Left ventricle myocardium inferior (tissue), 1 donor: ENCODE results near the gene TRIP6. TPM values are rescaled to one million over a fixed set of nuclear protein-coding genes. Genes with fewer than 3 reads are reported as not detected.

Experiments used
- DNase-seq: peaks from one replicate; pipeline ENCODE4 v3.0.0-alpha.2; 2020
- H3K27ac ChIP-seq: fragments of 200-600 bp; replicated peaks from 2 replicates; pipeline ENCODE4 v1.8.0; 2021
- H3K27me3 ChIP-seq: fragments of 200-600 bp; 2 replicates; pipeline ENCODE4 v1.8.0; 2021; ENCODE audit warnings: low read depth
- H3K36me3 ChIP-seq: fragments of 200-600 bp; 2 replicates; pipeline ENCODE4 v1.8.0; 2021
- H3K4me1 ChIP-seq: fragments of 200-600 bp; 2 replicates; pipeline ENCODE4 v1.8.0; 2021
- H3K4me3 ChIP-seq: fragments of 200-600 bp; 2 replicates; pipeline ENCODE4 v1.8.0; 2021; ENCODE audit warnings: mild to moderate bottlenecking, moderate library complexity
- H3K9me3 ChIP-seq: fragments of 200-600 bp; replicated peaks from 2 replicates; pipeline ENCODE4 v1.8.0; 2021
- CTCF ChIP-seq: fragments of 200-600 bp; IDR thresholded peaks from 2 replicates; pipeline ENCODE4 v1.8.0; 2021; ENCODE audit warnings: antibody characterized with exemption, mild to moderate bottlenecking, borderline replicate concordance
- intact Hi-C: fragments of 100-400 bp; cut with micrococcal nuclease; formaldehyde crosslinking; loops from one replicate; pipeline ENCODE4 v1.11.0; 2022
- total RNA-seq: library from RNA; stranded (reverse); fragmentation: NEBNext Ultra II Directional; extraction: Animal tissue kit (Norgen Biotek cat#: 25700); gene quantifications from one replicate; pipeline ENCODE4 v1.2.1, GENCODE V29; 2021
- donor health status: DM: no; HTN: yes; CAD: no; lungs with severe emphysema.

TRIP6 gene
- total RNA-seq, 1 donor from 2014 or later = 11.7 TPM

DNA sequence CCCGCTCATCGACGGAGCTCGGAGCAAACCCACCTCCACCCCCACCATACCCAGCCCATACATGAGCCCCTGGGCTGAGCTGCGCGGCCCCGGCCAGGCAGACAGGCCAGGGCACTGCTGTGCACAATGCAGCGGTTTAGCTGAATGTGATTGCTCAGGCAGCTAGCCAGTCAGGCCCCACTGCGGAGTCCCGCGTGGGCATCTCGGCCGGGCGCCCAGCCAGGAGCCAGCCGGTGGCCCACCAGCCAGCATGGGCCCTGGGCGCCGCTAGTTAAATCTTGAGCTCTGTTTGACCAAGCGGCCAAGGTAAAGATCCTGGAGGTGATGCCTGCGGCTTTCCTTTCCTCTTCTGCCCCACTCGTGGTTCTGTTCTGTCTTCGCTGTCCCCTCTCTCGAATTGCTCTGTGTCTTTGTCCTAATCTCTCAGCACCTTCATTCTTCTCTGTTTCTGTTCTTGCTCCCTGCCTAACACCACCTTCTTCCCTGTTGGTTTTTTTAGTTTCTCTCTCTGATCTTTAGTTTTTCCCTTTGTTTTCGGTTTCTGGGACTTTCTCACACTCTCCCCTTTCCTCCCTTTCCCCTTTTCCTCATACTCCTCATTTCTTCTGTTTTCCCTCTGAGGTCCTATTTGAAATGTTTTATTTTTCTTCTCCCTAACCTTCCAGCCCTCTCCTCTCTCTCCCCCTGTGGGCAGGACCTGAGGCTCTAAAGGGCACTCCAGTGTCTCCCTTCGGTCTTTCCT is 15.8 kb downstream of the TRIP6 start:
- Histone ChIP-seq H3K27me3 (no peaks in the 10 kb centered on the region), H3K27ac (no peak overlapping the region), H3K36me3 (peaks cover 87% of the 10 kb centered on the region), H3K9me3 (no peaks in the 10 kb centered on the region), H3K4me1 (peaks cover 36% of the 10 kb centered on the region), H3K4me3 (no peak overlapping the region)
- TF ChIP-seq CTCF = no peak
- DNase-seq = no peak
- intact Hi-C loops = no loop called here

- H3K27me3 ChIP-seq = no peaks in the 10 kb centered on the region
- H3K9me3 ChIP-seq = no peaks in the 10 kb centered on the region
- no peak for DNase-seq
- H3K4me1 ChIP-seq = peaks cover 33% of the 10 kb centered on the region
- H3K4me3 ChIP-seq = no peak overlapping the region
- no peak overlapping the region for H3K27ac ChIP-seq
- peaks cover 81% of the 10 kb centered on the region for H3K36me3 ChIP-seq
- no peak for TF ChIP-seq CTCF
- intact Hi-C loops = no loop called here
Observed at GRCh38 chr7:100884736-100885439, 17.7 kb downstream of the TRIP6 start.

DNA sequence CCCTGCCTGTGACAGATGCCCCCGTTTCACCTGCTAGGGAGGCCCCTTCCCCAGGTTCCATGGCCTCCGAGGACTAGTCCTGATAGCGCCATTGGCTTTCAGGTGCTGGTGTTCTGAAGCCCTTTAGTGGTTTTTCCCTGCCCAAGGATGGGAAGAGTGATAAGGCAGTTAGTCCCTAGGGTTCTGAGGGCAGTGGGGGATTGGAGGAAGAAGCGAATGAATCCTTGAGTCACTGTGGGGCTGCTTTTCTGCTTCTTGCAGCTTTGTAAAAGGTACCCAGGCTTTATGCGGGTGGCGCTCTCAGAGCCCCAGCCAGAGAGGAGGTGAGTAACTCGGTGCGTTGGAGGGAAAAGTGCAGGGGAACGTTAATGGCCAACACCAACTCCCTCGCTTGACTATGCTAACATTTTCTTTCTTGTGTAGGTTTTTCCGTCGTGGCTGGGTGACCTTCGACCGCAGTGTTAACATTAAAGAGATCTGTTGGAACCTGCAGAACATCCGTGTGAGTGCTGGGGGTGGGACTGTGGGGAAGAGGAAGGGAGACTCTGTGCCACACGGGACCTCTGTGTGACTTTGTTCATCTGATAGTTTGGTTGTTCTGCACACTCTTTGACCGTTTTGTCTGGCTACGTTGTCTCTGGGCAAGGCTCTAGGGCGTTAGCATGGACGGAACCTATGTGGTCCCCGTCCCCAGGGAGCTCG is 18.4 kb downstream of the TRIP6 start:
- DNase-seq = no peak
- intact Hi-C loops = no loop called here
- Histone ChIP-seq H3K27ac (no peak overlapping the region), H3K36me3 (peaks cover 81% of the 10 kb centered on the region), H3K4me1 (peaks cover 34% of the 10 kb centered on the region), H3K27me3 (no peaks in the 10 kb centered on the region), H3K9me3 (no peaks in the 10 kb centered on the region), H3K4me3 (no peak overlapping the region)
- no peak for TF ChIP-seq CTCF

GRCh38 chr7:100886142-100886935 is 19.2 kb downstream of the TRIP6 start:
- H3K27me3 ChIP-seq = no peaks in the 10 kb centered on the region
- H3K4me1 ChIP-seq = peaks cover 41% of the 10 kb centered on the region
- TF ChIP-seq CTCF = no peak
- H3K27ac ChIP-seq = no peak overlapping the region
- no peak overlapping the region for H3K4me3 ChIP-seq
- H3K9me3 ChIP-seq = no peaks in the 10 kb centered on the region
- intact Hi-C loops = no loop called here
- peaks cover 74% of the 10 kb centered on the region for H3K36me3 ChIP-seq
- DNase-seq = no peak

- no peak overlapping the region for H3K4me3 ChIP-seq
- no peak for DNase-seq
- peaks cover 42% of the 10 kb centered on the region for H3K4me1 ChIP-seq
- peak overlapping the region; percentile 36 for H3K27ac ChIP-seq
- no peaks in the 10 kb centered on the region for H3K9me3 ChIP-seq
- TF ChIP-seq CTCF = no peak
- H3K27me3 ChIP-seq = peaks cover under 1% of the 10 kb centered on the region
- peaks cover 67% of the 10 kb centered on the region for H3K36me3 ChIP-seq
- intact Hi-C loops = no loop called here
Observed at GRCh38 chr7:100886936-100887515, 19.8 kb downstream of the TRIP6 start.
